A549 (cell line): ENCODE measurements around the gene PFKFB4. TPM values are rescaled to one million over a fixed set of nuclear protein-coding genes. Genes with fewer than 3 reads are reported as not detected.

Experiments used
- ATAC-seq, 2 experiments: fragments of 200-7000 bp in 1 of 2; fragments of >200 bp in 1 of 2; cut with Nextera tagmentation in 1 of 2; cut with Tn5 transposase in 1 of 2; 3 replicates each; pipeline versions ENCODE4 v1.8.0 to v1.9.1; 2018 to 2020; ENCODE audit warnings: mild to moderate bottlenecking in 1 of 2, moderate library complexity in 1 of 2
- CTCF ChIA-PET: fragments of 300-600 bp; sonication (Branson Sonifier 250); formaldehyde crosslinking; extraction: SDS; loops from one replicate; lab custom pipeline; 2021; ENCODE audit warnings: antibody characterized with exemption, inconsistent platforms; lab: Yijun Ruan, JAX
- POLR2A ChIA-PET: fragments of 350-600 bp; formaldehyde crosslinking; extraction: SDS; loops from one replicate; lab custom pipeline; 2021; ENCODE audit warnings: antibody characterized with exemption, inconsistent platforms; lab: Yijun Ruan, JAX
- DNase-seq, 2 experiments: peaks; one replicate each; pipeline versions ENCODE4 v3.0.0 to v3.0.0-alpha.2; 2011 to 2016; ENCODE audit warnings: low read depth in 1 of 2, low spot score in 1 of 2
- FAIRE-seq: peaks from 2 replicates; lab custom pipeline; 2011; peaks lifted over from hg19 to GRCh38; lab: Jason Lieb, UNC
- H3K27ac ChIP-seq, 2 experiments: fragments of >200 bp; sonication (Bioruptor Twin); formaldehyde crosslinking; 3 replicates each; pipeline ENCODE4 v1.5.1; 2016 to 2017
- H3K4me1 ChIP-seq: fragments of >200 bp; sonication (Bioruptor Twin); formaldehyde crosslinking; 3 replicates; pipeline ENCODE4 v1.6.1; 2016
- H3K4me2 ChIP-seq: fragments of >200 bp; sonication (Bioruptor Twin); formaldehyde crosslinking; 3 replicates; pipeline ENCODE4 v1.6.1; 2016
- H3K4me3 ChIP-seq: fragments of >200 bp; sonication (Bioruptor Twin); formaldehyde crosslinking; 3 replicates; pipeline ENCODE4 v1.5.1; 2016
- H3K9me3 ChIP-seq: fragments of >200 bp; sonication (Bioruptor Twin); formaldehyde crosslinking; 3 replicates; pipeline ENCODE4 v1.6.1; 2016
- BCL3 ChIP-seq: fragments of >200 bp; sonication (Bioruptor Twin); formaldehyde crosslinking; IDR thresholded peaks from 3 replicates; pipeline ENCODE4 v1.6.1; 2016
- BHLHE40 ChIP-seq: IDR thresholded peaks from 2 replicates; pipeline ENCODE4 v1.6.1; 2012; ENCODE audit warnings: low read depth, low read length, inconsistent platforms
- CBX2 ChIP-seq: fragments of 200-600 bp; sonication (generic); IDR thresholded peaks from 2 replicates; pipeline ENCODE4 v1.6.1; 2016; ENCODE audit warnings: low read depth, mild to moderate bottlenecking, borderline replicate concordance
- CEBPB ChIP-seq, 2 experiments: fragments of >200 bp in 1 of 2; sonication (Bioruptor Twin) in 1 of 2; formaldehyde crosslinking in 1 of 2; IDR thresholded peaks; 2 replicates each; pipeline ENCODE4 v1.6.1; 2012 to 2016
- CHD2 ChIP-seq: fragments of 150-350 bp; IDR thresholded peaks from 2 replicates; pipeline ENCODE4 v1.6.1; 2014; ENCODE audit warnings: low read length; ENCODE audit not compliant: partially characterized antibody
- CTCF ChIP-seq: fragments of >200 bp; sonication (Bioruptor Twin); formaldehyde crosslinking; IDR thresholded peaks from 3 replicates; pipeline ENCODE4 v1.5.1; 2016
- ELK1 ChIP-seq: fragments of 150-350 bp; IDR thresholded peaks from 2 replicates; pipeline ENCODE4 v1.6.1; 2014; ENCODE audit warnings: low read depth, mild to moderate bottlenecking, low read length
- ESRRA ChIP-seq: fragments of 150-350 bp; IDR thresholded peaks from 2 replicates; pipeline ENCODE4 v1.6.1; 2014; ENCODE audit warnings: mild to moderate bottlenecking, low read length, borderline replicate concordance
- GATA3 ChIP-seq: IDR thresholded peaks from 2 replicates; pipeline ENCODE4 v1.6.1; 2012; ENCODE audit warnings: borderline replicate concordance
- HES2 ChIP-seq: fragments of >200 bp; sonication (Bioruptor Twin); formaldehyde crosslinking; IDR thresholded peaks from 2 replicates; pipeline ENCODE4 v1.6.1; 2016
- HOXB13 ChIP-seq: fragments of 250-450 bp; sonication (Bioruptor Pico); IDR thresholded peaks from 2 replicates; pipeline ENCODE4 v1.5.0; 2020; ENCODE audit warnings: low read depth, mild to moderate bottlenecking, moderate library complexity
- KDM1A ChIP-seq: fragments of 200-600 bp; sonication (generic); IDR thresholded peaks from 2 replicates; pipeline ENCODE4 v1.6.1; 2016; ENCODE audit warnings: low read depth, mild to moderate bottlenecking
- MAFK ChIP-seq: fragments of 450-650 bp; IDR thresholded peaks from 2 replicates; pipeline ENCODE4 v1.6.1; 2014; ENCODE audit not compliant: partially characterized antibody
- MAX ChIP-seq: IDR thresholded peaks from 2 replicates; pipeline ENCODE4 v1.6.1; 2012
- MAZ ChIP-seq: fragments of 150-350 bp; IDR thresholded peaks from 2 replicates; pipeline ENCODE4 v1.6.1; 2014; ENCODE audit warnings: antibody characterized with exemption, low read depth, low read length, borderline replicate concordance
- POLR2AphosphoS2 ChIP-seq: conservative IDR thresholded peaks from 2 replicates; pipeline ENCODE4 v1.6.1; 2012; ENCODE audit warnings: low read length, improper control_type of control experiment, inconsistent platforms
- RAD21 ChIP-seq, 2 experiments: fragments of >200 bp in 1 of 2; sonication (Bioruptor Twin) in 1 of 2; formaldehyde crosslinking in 1 of 2; IDR thresholded peaks in 1 of 2; conservative IDR thresholded peaks in 1 of 2; 2 replicates in 1 of 2; 3 replicates in 1 of 2; pipeline ENCODE4 v1.6.1; 2012 to 2018; ENCODE audit warnings: inconsistent platforms in 1 of 2
- RCOR1 ChIP-seq: fragments of 150-350 bp; IDR thresholded peaks from 2 replicates; pipeline ENCODE4 v1.6.1; 2014; ENCODE audit warnings: antibody characterized with exemption, low read length, low read depth
- RFX5 ChIP-seq: fragments of 450-650 bp; IDR thresholded peaks from 2 replicates; pipeline ENCODE4 v1.7.1; 2014; ENCODE audit warnings: antibody characterized with exemption, mild to moderate bottlenecking, moderate library complexity
- SMC3 ChIP-seq: fragments of >200 bp; sonication (Bioruptor Twin); formaldehyde crosslinking; IDR thresholded peaks from 3 replicates; pipeline ENCODE4 v1.6.1; 2018; ENCODE audit warnings: inconsistent platforms
- SREBF2 ChIP-seq: fragments of 450-650 bp; IDR thresholded peaks from 2 replicates; pipeline ENCODE4 v1.6.1; 2014; ENCODE audit warnings: mild to moderate bottlenecking, moderate library complexity
- TFCP2L1 ChIP-seq: fragments of 250-450 bp; sonication (Bioruptor Pico); IDR thresholded peaks from 2 replicates; pipeline ENCODE4 v1.5.0; 2021; ENCODE audit warnings: mild to moderate bottlenecking
- USF2 ChIP-seq: fragments of 450-650 bp; IDR thresholded peaks from 2 replicates; pipeline ENCODE4 v1.6.1; 2014; ENCODE audit warnings: antibody characterized with exemption
- ZFP36 ChIP-seq: fragments of 450-650 bp; IDR thresholded peaks from 2 replicates; pipeline ENCODE4 v1.6.1; 2014; ENCODE audit warnings: borderline replicate concordance; ENCODE audit not compliant: partially characterized antibody
- WGBS: methylation state at CpG from one replicate; pipeline ENCODE4 v1.1.6; 2017; ENCODE audit errors: missing lambda C conversion rate; 5-methylcytosine and 5-hydroxymethylcytosine counted together
- polyA plus RNA-seq, 4 experiments: library from polyadenylated mRNA; depleted of rRNA in 3 of 4; stranded (reverse); fragments of >200 nt; fragmentation: RNase III in 1 of 4; extraction: RNeasy Plus Mini Kit Qiagen cat#74134 plus additional on column Dnase treatment in 1 of 4; gene quantifications; 2 replicates in 3 of 4; 3 replicates in 1 of 4; pipeline ENCODE4 v1.2.3, GENCODE V29; 2011 to 2017

PFKFB4 gene
- polyA plus RNA-seq, 2 of the 4 experiments (the other 2 are of a cell fraction) = 8.4 to 20.9 TPM

GRCh38 chr3:48548729-48549705, 7.6 kb downstream of the PFKFB4 start:
- Histone ChIP-seq H3K4me1 (no peaks in the 10 kb centered on the region), H3K4me2 (no peak overlapping the region), H3K9me3 (no peaks in the 10 kb centered on the region), H3K4me3 (no peak overlapping the region), H3K27ac (0 out of 6 replicates have a peak overlapping the region, but pooled peaks of 1 of the 2 experiments have one; percentile 48)
- CTCF ChIA-PET = interaction anchor here (0.6 to 3.8 kb wide), 29 partner anchors 8 to 316 kb away, joined by 3 to 39 read pairs (median 5); partner anchors contain the start of genes ATRIP, CCDC51, SLC26A6 and TMA7
- TF ChIP-seq CTCF (peak; percentile 74), RCOR1 (no peak), SMC3 (peak; percentile 83), RAD21 (conservative IDR thresholded peaks at IDR 0.05 in 1 of 2, IDR thresholded peaks at IDR 0.05 in 1 of 2) (peak; percentile 76 to 87), MAZ (no peak)
- ATAC-seq (peak; percentile 45 to 90), DNase-seq (peak in 1 of 2 experiments; percentile 69), FAIRE-seq (no peak)
- WGBS = 63% methylated on average over 8 of the region's 10 CpGs
- POLR2A ChIA-PET = no interaction called here

GRCh38 chr3:48548126-48548525, 8.5 kb downstream of the PFKFB4 start:
- no peak for ATAC-seq
- DNase-seq = no peak
- TF ChIP-seq ELK1 = no peak
- no peak for TF ChIP-seq HES2
- no peak for TF ChIP-seq CBX2
- no peak for TF ChIP-seq KDM1A
- TF ChIP-seq CEBPB (IDR thresholded peaks at IDR 0.05) = no peak
- TF ChIP-seq BHLHE40 = no peak
- no peak for TF ChIP-seq SREBF2
- no peak for TF ChIP-seq ESRRA
- no peak for TF ChIP-seq HOXB13 (CRISPR knock-in tag)
- no peak for TF ChIP-seq CHD2
- TF ChIP-seq RFX5 = no peak
- no peak for TF ChIP-seq POLR2AphosphoS2
- POLR2A ChIA-PET = no interaction called here
- Histone ChIP-seq H3K4me2 (no peak overlapping the region), H3K4me3 (no peak overlapping the region), H3K9me3 (no peaks in the 10 kb centered on the region), H3K4me1 (no peaks in the 10 kb centered on the region), H3K27ac (no peak overlapping the region)
- FAIRE-seq = no peak
- 76% methylated on average over 5 of the region's 5 CpGs for WGBS
- CTCF ChIA-PET = interaction anchor here (1.0 to 3.8 kb wide), 12 partner anchors 15 to 274 kb away, joined by 3 to 39 read pairs (median 6); a partner anchor contains a TSS

- ATAC-seq (no peak), DNase-seq (no peak), FAIRE-seq (no peak)
- Histone ChIP-seq H3K9me3 (no peaks in the 10 kb centered on the region), H3K27ac (no peak overlapping the region), H3K4me3 (no peak overlapping the region), H3K4me2 (no peak overlapping the region), H3K4me1 (no peaks in the 10 kb centered on the region)
- ChIA-PET POLR2A (no interaction called here), CTCF (interaction anchor here (0.7 kb wide), 1 partner anchor 371 kb away, joined by 3 read pairs; no protein-coding TSS in a partner anchor)
- 87% methylated on average over 4 of the region's 4 CpGs for WGBS
- TF ChIP-seq ZFP36 (no peak), MAX (no peak), USF2 (no peak), GATA3 (no peak), CBX2 (no peak), HES2 (no peak), BCL3 (no peak), BHLHE40 (no peak), MAFK (no peak), ELK1 (no peak), TFCP2L1 (CRISPR knock-in tag) (no peak)
Observed at GRCh38 chr3:48546203-48546829, 10.3 kb downstream of the PFKFB4 start.
